Measurements from ENCODE around the gene LYL1. TPM values are rescaled to one million over a fixed set of nuclear protein-coding genes. Genes with fewer than 3 reads are reported as not detected.
A peak's percentile ranks its signal among the peaks of the same experiment; 100 is the strongest.

Gene LYL1
- total and polyA plus RNA-seq, 2 donors (not counting 3 experiments of a cell fraction or from before 2014, with no cell fraction given), result 74.4 to 87.3 TPM

DNA sequence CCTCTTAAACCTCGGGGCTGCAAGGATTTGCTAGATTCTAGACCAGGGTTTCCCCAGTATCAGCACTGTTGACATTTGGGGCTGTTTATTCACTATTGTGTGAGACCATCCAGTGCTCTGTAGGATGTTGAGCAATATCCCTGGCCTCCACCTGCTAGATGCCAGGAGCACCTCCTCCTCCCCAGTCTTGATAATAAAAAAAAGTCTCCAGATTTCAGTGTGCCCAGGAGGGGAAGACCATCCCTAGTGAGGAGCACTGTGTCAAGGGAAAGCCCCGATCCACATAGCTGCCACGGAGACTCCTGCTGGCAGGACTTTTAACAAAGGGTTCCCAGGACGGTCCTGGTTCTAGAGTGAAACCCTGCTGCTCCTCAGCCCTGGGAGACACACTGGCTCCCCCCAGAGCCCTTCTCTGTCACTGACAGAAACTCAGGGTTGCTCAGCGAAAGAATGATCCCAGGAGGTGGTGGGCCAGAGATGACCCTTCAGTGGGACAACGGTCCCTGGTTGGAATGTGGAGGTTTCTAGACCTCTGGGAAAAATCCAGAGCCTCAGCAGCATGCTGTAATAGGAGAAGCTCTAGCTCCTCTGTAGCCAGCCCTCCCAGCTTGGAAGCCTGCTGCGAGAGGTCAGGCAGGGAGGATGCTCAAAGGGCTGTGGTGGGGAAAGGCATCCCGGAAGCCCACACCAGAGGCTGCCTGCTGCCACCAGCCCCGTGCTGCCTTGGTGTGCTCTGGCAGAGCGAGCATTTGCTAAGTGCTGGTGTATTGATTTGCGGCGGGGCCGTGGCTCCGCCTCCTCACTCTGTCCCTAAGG is 20.3 kb downstream of the LYL1 start:
- H3K36me3 ChIP-seq (ENCODE audit: control insufficient read depth in 2 of 2, extremely low read depth in 1 of 2, insufficient read depth in 2 of 2, low read length in 2 of 2), result peaks cover 0 to 2% of the 10 kb centered on the region in 2 experiments
- POLR2A ChIA-PET, result no interaction called here

More for the DNA sequence above, 20.3 kb downstream of the LYL1 start:
- no peak overlapping the region for H3K4me2 ChIP-seq (ENCODE audit: insufficient read depth, low read length)
- no peaks in the 10 kb centered on the region for H4K20me1 ChIP-seq (replicated peaks; ENCODE audit: control insufficient read depth, extremely low read depth, insufficient read depth, low read length)
- H3K9me1 ChIP-seq (replicated peaks; ENCODE audit: control insufficient read depth, extremely low read depth, insufficient read depth, low read length), result no peaks in the 10 kb centered on the region
- TF ChIP-seq MAX (IDR thresholded peaks at IDR 0.05; ENCODE audit: insufficient read depth, insufficient read length), result no peak
- no peak for TF ChIP-seq JUN (IDR thresholded peaks at IDR 0.05; ENCODE audit: borderline replicate concordance, insufficient read depth, insufficient read length, low read depth)
- TF ChIP-seq GATA2 (IDR thresholded peaks at IDR 0.05; ENCODE audit: insufficient read depth, insufficient read length, low read depth, low read length), result no peak
- TF ChIP-seq EZH2 (IDR thresholded peaks at IDR 0.05; ENCODE audit: borderline replicate concordance, low read depth, low read length, severe bottlenecking), result no peak
- no peak for TF ChIP-seq POLR2A (IDR thresholded peaks at IDR 0.05; ENCODE audit: low read depth, low read length)
- TF ChIP-seq, protein P1, sequence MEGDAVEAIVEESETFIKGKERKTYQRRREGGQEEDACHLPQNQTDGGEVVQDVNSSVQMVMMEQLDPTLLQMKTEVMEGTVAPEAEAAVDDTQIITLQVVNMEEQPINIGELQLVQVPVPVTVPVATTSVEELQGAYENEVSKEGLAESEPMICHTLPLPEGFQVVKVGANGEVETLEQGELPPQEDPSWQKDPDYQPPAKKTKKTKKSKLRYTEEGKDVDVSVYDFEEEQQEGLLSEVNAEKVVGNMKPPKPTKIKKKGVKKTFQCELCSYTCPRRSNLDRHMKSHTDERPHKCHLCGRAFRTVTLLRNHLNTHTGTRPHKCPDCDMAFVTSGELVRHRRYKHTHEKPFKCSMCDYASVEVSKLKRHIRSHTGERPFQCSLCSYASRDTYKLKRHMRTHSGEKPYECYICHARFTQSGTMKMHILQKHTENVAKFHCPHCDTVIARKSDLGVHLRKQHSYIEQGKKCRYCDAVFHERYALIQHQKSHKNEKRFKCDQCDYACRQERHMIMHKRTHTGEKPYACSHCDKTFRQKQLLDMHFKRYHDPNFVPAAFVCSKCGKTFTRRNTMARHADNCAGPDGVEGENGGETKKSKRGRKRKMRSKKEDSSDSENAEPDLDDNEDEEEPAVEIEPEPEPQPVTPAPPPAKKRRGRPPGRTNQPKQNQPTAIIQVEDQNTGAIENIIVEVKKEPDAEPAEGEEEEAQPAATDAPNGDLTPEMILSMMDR (IDR thresholded peaks at IDR 0.05; ENCODE audit: extremely low read depth in 1 of 2, insufficient read depth in 1 of 2, low read depth in 1 of 2, low read length in 2 of 2), result peak; percentile 39 to 60
- no peak overlapping the region for H3K4me3 ChIP-seq (replicated peaks in 1 of 3; ENCODE audit: insufficient read depth in 1 of 3, low read depth in 1 of 3, low read length in 3 of 3)
- H3K79me2 ChIP-seq (ENCODE audit: control insufficient read depth, insufficient read depth, low read length), result no peaks in the 10 kb centered on the region
- CTCF ChIA-PET, result interaction anchor here (0.7 to 7.2 kb wide), 8 partner anchors 12 to 105 kb away, joined by 3 to 76 read pairs (median 8); no protein-coding TSS in a partner anchor
- FAIRE-seq (no peak), DNase-seq (ENCODE audit: low read depth, low spot score) (peak; percentile 57)
- H3K27me3 ChIP-seq (ENCODE audit: control insufficient read depth in 2 of 2, insufficient read depth in 2 of 2, low read length in 2 of 2), result no peaks in the 10 kb centered on the region
- dilution Hi-C loops (cut with MboI; ENCODE audit: extremely low pct_ligation_motif_present, low sequenced_read_pairs) (no loop called here), intact Hi-C loops (cut with micrococcal nuclease) (loop anchor here (1.0 kb wide), 1 partner anchor 104 kb away; no protein-coding TSS in a partner anchor)
- peaks cover 4% of the 10 kb centered on the region for H3K4me1 ChIP-seq (ENCODE audit: control insufficient read depth, extremely low read depth, insufficient read depth, low read length)
- no peaks in the 10 kb centered on the region for H3K9me3 ChIP-seq (replicated peaks; ENCODE audit: control insufficient read depth, insufficient read depth, low read length)
- H3K9ac ChIP-seq (replicated peaks; ENCODE audit: extremely low read depth, insufficient read depth, low read length), result no peak overlapping the region
- no TSS peak for BruUV-seq (replicated peaks)
- no peak overlapping the region for H2AFZ ChIP-seq (ENCODE audit: low read depth, low read length)
- H3K27ac ChIP-seq (ENCODE audit: insufficient read depth, low read depth, low read length), result no peak overlapping the region

All from endothelial cell of umbilical vein (primary cell).